Ovary (tissue), 9 donors: ENCODE data around the gene SLC25A1. TPM values are rescaled to one million over a fixed set of nuclear protein-coding genes. Genes with fewer than 3 reads are reported as not detected.

Experiments used
- DNase-seq, 5 donors: peaks; one replicate each; pipeline ENCODE4 v3.0.0-alpha.2; 2019 to 2020
- H3K27ac ChIP-seq, 2 donors: fragments of 200-600 bp; one replicate each; pipeline versions ENCODE4 v1.5.1 to v1.8.0; 2019 to 2022
- H3K27me3 ChIP-seq: fragments of 200-600 bp; one replicate; pipeline ENCODE4 v1.8.0; 2022
- H3K36me3 ChIP-seq: fragments of 200-600 bp; sonication (generic); one replicate; pipeline ENCODE4 v1.5.1; 2019
- H3K4me1 ChIP-seq: one replicate; pipeline ENCODE4 v1.8.1; 2013; ENCODE audit warnings: mild to moderate bottlenecking, moderate library complexity; ENCODE audit not compliant: insufficient read depth
- H3K4me3 ChIP-seq: fragments of 200-600 bp; sonication (generic); one replicate; pipeline ENCODE4 v1.5.1; 2017
- H3K9me3 ChIP-seq, 2 donors: fragments of 200-600 bp in 1 of 2; sonication (generic) in 1 of 2; one replicate each; pipeline versions ENCODE4 v1.5.1 to v1.8.1; 2013 to 2019; ENCODE audit warnings: mild to moderate bottlenecking in 1 of 2, moderate library complexity in 1 of 2
- EP300 ChIP-seq: sonication (generic); formaldehyde crosslinking; IDR thresholded peaks from one replicate; pipeline ENCODE4 v1.6.1; 2017; ENCODE audit warnings: antibody characterized with exemption
- POLR2A ChIP-seq: fragments of 450-650 bp; IDR thresholded peaks from one replicate; pipeline ENCODE4 v1.6.1; 2017; ENCODE audit warnings: antibody characterized with exemption, mild to moderate bottlenecking, moderate library complexity
- WGBS, 3 donors: extraction: QIAGEN DNeasy Blood & Tissue Kit in 1 of 3; methylation state at CpG; one replicate each; pipeline versions ENCODE4 v1.1.5 to v1.1.7; 2013 to 2017; 5-methylcytosine and 5-hydroxymethylcytosine counted together
- intact Hi-C, 4 donors: fragments of 100-400 bp; cut with DNase I; formaldehyde crosslinking; loops; one replicate each; pipeline versions ENCODE4 v1.11.0 to v1.15.1; 2022 to 2023
- polyA plus RNA-seq, 2 donors: library from polyadenylated mRNA; stranded (reverse); fragments of 200-250 nt in 1 of 2; fragments of 350-450 nt in 1 of 2; fragmentation: Illumina TruSeq in 1 of 2; extraction: RNeasy Lipid Tissue Mini Kit (QIAGEN cat#74804) in 1 of 2; gene quantifications; one replicate each; pipeline ENCODE4 v1.2.3, GENCODE V29; 2013 to 2014
- total RNA-seq, 7 donors: library from RNA; depleted of rRNA in 2 of 7; stranded (reverse); fragments of >200 nt in 2 of 7; fragmentation: NEBNext Ultra II Directional in 3 of 7; extraction: Animal tissue kit (Norgen Biotek cat#: 25700) in 3 of 7; gene quantifications; one replicate each; pipeline versions ENCODE4 v1.1.0 to v1.2.4, GENCODE V29; 2016 to 2023
- TF ChIP-seq, protein P1 (sequence below), 3 donors: fragments of 450-650 bp in 2 of 3; fragments of 200-600 bp in 1 of 3; IDR thresholded peaks; one replicate each; pipeline versions ENCODE4 v1.5.1 to v1.8.0; 2016 to 2022; ENCODE audit warnings: antibody characterized with exemption in 3 of 3, mild to moderate bottlenecking in 1 of 3
- donor health status: DM: no; HTN: no; CAD: no; lungs with moderate emphysema.
- donor health status: DM: no; HTN: no; CAD: no.
- donor health status: Bipolar disorder and iron deficiency.
- donor health status: DM: yes; HTN: yes; CAD: no.
- donor health status: DM: no; HTN: no; CAD: no.
- donor health status: DM: yes; HTN: yes; CAD: no.

SLC25A1 gene
- total and polyA plus RNA-seq, 9 donors: 15.8 to 90.7 (median 63.9) TPM

DNA sequence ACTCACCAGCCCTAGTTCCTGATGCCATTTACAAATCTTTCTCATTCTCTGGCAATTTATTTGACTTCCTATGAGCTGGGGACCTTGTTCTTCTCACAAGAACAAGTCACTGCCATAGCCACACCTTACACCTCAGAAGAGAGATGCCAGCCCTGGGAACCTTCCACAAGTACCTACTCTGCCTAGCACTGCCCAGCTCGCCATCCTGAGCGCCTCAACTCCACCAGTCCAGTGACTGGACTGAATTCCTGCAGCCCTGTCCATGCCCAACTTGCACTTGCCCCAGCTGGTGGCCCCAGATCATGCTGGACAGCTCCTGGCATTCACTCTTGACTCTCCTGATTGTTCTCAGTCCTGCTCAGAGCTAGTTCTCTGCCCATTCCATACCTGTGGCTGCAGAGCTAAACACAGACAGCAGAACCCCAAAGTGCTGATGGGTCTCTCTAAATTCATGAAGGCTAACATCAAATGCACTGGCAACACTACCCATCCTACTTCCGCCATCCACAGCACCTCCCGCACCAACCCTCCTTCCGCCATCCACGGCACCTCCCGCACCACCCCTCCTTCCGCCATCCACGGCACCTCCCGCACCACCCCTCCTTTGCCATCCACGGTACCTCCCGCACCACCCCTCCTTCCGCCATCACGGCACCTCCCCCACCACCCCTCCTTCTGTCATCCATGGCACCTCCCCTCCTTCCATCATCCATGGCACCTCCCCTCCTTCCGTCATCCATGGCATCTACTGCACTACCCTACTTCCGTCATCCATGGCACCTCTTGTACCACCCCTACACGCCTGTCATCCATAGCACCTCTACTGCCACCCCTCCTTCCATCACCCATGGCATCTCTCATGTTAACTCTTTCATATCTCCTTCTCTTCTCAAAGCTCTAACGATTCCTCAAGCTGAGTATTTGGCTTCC is 23.6 kb upstream of the SLC25A1 start:
- no peak overlapping the region for H3K27ac ChIP-seq
- no peaks in the 10 kb centered on the region for H3K36me3 ChIP-seq
- DNase-seq: no peak
- TF ChIP-seq POLR2A (no peak), EP300 (no peak)
- TF ChIP-seq, protein P1, sequence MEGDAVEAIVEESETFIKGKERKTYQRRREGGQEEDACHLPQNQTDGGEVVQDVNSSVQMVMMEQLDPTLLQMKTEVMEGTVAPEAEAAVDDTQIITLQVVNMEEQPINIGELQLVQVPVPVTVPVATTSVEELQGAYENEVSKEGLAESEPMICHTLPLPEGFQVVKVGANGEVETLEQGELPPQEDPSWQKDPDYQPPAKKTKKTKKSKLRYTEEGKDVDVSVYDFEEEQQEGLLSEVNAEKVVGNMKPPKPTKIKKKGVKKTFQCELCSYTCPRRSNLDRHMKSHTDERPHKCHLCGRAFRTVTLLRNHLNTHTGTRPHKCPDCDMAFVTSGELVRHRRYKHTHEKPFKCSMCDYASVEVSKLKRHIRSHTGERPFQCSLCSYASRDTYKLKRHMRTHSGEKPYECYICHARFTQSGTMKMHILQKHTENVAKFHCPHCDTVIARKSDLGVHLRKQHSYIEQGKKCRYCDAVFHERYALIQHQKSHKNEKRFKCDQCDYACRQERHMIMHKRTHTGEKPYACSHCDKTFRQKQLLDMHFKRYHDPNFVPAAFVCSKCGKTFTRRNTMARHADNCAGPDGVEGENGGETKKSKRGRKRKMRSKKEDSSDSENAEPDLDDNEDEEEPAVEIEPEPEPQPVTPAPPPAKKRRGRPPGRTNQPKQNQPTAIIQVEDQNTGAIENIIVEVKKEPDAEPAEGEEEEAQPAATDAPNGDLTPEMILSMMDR (IDR thresholded peaks at IDR 0.05): no peak
- H3K9me3 ChIP-seq: no peaks in the 10 kb centered on the region
- no peak overlapping the region for H3K4me3 ChIP-seq
- intact Hi-C loops: no loop called here
- H3K27me3 ChIP-seq: no peaks in the 10 kb centered on the region
- H3K4me1 ChIP-seq: no peaks in the 10 kb centered on the region
- WGBS, 3 donors: 90 to 93% (median 92%) methylated on average over 15 to 18 of the region's 18 CpGs

DNA sequence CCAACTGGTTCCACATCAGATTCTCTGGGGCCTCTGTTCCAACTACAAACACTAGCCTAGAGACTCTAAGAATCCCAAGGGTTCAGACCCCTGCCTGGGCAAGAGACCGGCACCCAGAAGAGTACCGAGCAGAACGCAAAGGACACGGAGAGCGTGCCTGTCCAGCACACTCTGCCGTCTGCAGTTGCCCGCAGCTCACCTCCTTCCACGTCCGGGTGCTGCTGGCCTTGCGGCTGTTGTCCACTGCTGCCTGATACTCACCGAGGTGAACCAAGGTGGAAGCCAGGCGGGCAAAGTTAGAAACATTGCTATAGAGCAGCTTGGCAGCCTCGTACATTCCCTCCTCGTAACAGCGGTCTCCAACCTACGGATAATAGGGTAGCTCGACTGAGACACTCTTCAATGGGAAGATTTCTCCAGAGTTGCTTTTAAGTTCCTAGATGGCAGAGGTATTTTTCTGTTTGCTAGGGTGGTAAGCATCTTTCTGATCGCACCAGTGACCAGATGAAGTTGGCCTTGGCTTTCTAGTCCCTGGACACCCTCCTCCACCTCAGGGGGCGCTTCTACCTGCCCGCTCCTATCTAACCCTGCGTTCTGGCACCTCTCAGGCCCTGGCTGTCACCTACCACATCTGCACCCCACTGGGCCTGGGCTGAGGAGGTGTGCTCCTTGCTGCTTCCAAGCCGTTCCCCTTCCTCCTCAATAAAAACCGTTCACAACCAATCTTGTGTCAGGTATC is 22.8 kb upstream of the SLC25A1 start:
- H3K27ac ChIP-seq: no peak overlapping the region
- no peaks in the 10 kb centered on the region for H3K4me1 ChIP-seq
- no peak overlapping the region for H3K4me3 ChIP-seq
- TF ChIP-seq, protein P1 (IDR thresholded peaks at IDR 0.05): no peak
- TF ChIP-seq EP300 (no peak), POLR2A (no peak)
- no peak for DNase-seq
- intact Hi-C loops: no loop called here
- H3K9me3 ChIP-seq: no peaks in the 10 kb centered on the region
- no peaks in the 10 kb centered on the region for H3K27me3 ChIP-seq
- 92 to 95% (median 93%) methylated on average over 23 of the region's 23 CpGs for WGBS, 3 donors
- no peaks in the 10 kb centered on the region for H3K36me3 ChIP-seq

DNA sequence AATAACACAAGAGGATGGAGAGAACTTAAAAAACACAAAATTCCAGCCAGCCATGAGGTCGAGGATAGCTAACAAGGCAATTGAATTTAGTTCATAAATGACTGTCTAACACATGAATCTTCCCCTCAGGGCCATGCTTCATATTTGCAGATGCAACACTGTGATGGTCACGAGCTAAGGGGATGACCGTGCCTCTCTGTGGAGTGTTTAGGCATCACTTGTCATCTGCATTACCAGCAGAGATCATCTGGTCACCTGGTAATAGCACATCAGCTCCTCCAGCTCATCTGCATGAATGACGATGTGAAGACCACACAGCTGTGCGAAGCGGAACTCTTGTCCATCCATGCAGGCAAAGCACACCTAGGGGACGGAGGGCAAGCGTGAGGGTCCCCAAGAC is 20.9 kb upstream of the SLC25A1 start:
- intact Hi-C loops: no loop called here
- DNase-seq: no peak
- no peaks in the 10 kb centered on the region for H3K4me1 ChIP-seq
- no peak overlapping the region for H3K27ac ChIP-seq
- H3K9me3 ChIP-seq: no peaks in the 10 kb centered on the region
- no peaks in the 10 kb centered on the region for H3K36me3 ChIP-seq
- H3K27me3 ChIP-seq: no peaks in the 10 kb centered on the region
- no peak overlapping the region for H3K4me3 ChIP-seq
- 91 to 95% (median 93%) methylated on average over 8 of the region's 8 CpGs for WGBS, 3 donors
- TF ChIP-seq, protein P1 (IDR thresholded peaks at IDR 0.05): no peak
- TF ChIP-seq EP300: no peak
- no peak for TF ChIP-seq POLR2A

DNA sequence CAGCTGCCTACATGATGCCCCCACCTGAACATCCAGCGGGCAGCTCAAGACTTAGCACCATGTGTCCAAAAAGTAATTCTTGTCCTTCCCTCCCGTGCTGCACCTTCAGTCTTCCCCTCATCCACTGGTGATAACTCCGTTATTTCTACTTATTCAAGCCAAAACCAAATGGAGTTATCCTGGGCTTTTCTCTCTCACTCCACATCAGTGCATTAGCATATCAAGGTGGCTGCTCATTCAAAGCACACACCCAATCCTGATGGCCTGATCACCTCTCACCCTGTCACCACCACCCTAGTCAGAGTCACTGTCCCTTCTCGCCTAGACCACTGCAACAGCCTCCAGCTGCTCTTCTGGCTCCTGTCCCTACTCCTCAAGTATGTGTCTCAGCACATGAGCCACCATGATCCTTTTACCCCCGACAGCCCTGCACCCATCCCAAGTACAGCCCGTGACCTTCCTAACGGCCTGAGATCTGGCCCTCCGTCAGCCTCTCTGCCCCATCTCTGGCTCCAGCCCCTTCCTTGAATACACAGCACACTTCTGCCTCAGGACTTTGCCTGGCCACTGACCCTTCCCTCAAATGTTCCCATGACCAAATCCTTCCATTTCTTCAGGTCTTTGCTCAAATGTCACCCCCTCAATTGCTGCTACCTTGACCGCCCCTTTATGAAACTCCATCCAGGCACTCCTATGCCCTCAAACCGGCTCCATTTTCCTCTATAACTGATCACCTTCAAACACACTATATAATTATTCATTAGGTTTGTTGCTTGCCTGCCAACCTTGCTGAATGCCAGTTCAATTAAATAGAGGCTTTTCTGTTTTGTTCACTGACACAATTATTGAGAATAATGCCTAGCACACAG is 19.7 kb upstream of the SLC25A1 start:
- intact Hi-C loops: no loop called here
- Histone ChIP-seq H3K27me3 (no peaks in the 10 kb centered on the region), H3K4me1 (no peaks in the 10 kb centered on the region), H3K36me3 (no peaks in the 10 kb centered on the region), H3K9me3 (no peaks in the 10 kb centered on the region), H3K27ac (no peak overlapping the region), H3K4me3 (no peak overlapping the region)
- 87 to 90% (median 89%) methylated on average over 10 of the region's 10 CpGs for WGBS, 3 donors
- TF ChIP-seq POLR2A: no peak
- TF ChIP-seq, protein P1 (IDR thresholded peaks at IDR 0.05): no peak
- no peak for TF ChIP-seq EP300
- no peak for DNase-seq
